Transverse colon (tissue), 4 donors: ENCODE measurements around the gene SEC14L2. TPM values are rescaled to one million over a fixed set of nuclear protein-coding genes. Genes with fewer than 3 reads are reported as not detected.
"Not testable (repeated sequence)": the region's sequence is repeated elsewhere in the genome, so short reads cannot be mapped to it uniquely, and the experiment has no call there.

Source experiments
- DNase-seq: peaks from one replicate; pipeline ENCODE4 v3.0.0-alpha.2; 2019
- H3K27ac ChIP-seq, 4 donors: fragments of 200-600 bp; sonication (generic); 2 replicates each; pipeline ENCODE4 v1.5.1; 2016 to 2018; ENCODE audit warnings: inconsistent platforms in 4 of 4
- H3K27me3 ChIP-seq: fragments of 200-600 bp; sonication (generic); 2 replicates; pipeline ENCODE4 v1.5.1; 2017; ENCODE audit warnings: inconsistent platforms
- H3K36me3 ChIP-seq, 4 donors: fragments of 200-600 bp; sonication (generic); 2 replicates each; pipeline ENCODE4 v1.5.1; 2017 to 2019; ENCODE audit warnings: inconsistent platforms in 4 of 4
- H3K4me1 ChIP-seq, 4 donors: fragments of 200-600 bp; sonication (generic); 2 replicates each; pipeline ENCODE4 v1.5.1; 2017 to 2020; ENCODE audit warnings: inconsistent platforms in 4 of 4
- H3K4me3 ChIP-seq, 4 donors: fragments of 200-600 bp; sonication (generic); 1 replicate in 1 of 4; 2 replicates in 3 of 4; pipeline versions ENCODE4 v1.5.1 to v1.6.1; 2017 to 2019; ENCODE audit warnings: inconsistent platforms in 4 of 4
- H3K9me3 ChIP-seq, 2 donors: fragments of 200-600 bp; sonication (generic); 2 replicates each; pipeline ENCODE4 v1.5.1; 2017 to 2019; ENCODE audit warnings: inconsistent platforms in 2 of 2
- CTCF ChIP-seq, 5 experiments: fragments of 200-600 bp in 3 of 5; fragments of 450-650 bp in 2 of 5; sonication (generic) in 3 of 5; IDR thresholded peaks; 1 replicate in 2 of 5; 2 replicates in 3 of 5; pipeline ENCODE4 v1.5.1; 2016 to 2017; ENCODE audit warnings: antibody characterized with exemption in 5 of 5, inconsistent platforms in 3 of 5, mild to moderate bottlenecking in 2 of 5, moderate library complexity in 1 of 5
- EP300 ChIP-seq: sonication (generic); formaldehyde crosslinking; IDR thresholded peaks from one replicate; pipeline ENCODE4 v1.6.1; 2017; ENCODE audit warnings: antibody characterized with exemption, low read depth
- POLR2A ChIP-seq: fragments of 450-650 bp; IDR thresholded peaks from one replicate; pipeline ENCODE4 v1.6.1; 2016; ENCODE audit warnings: antibody characterized with exemption, mild to moderate bottlenecking, moderate library complexity
- POLR2AphosphoS5 ChIP-seq, 3 donors: sonication (generic); formaldehyde crosslinking; IDR thresholded peaks; one replicate each; pipeline ENCODE4 v1.6.1; 2016; ENCODE audit warnings: antibody characterized with exemption in 3 of 3
- WGBS, 2 donors: methylation state at CpG; one replicate each; pipeline ENCODE4 v1.1.5; 2018; ENCODE audit warnings: low coverage in 1 of 2; 5-methylcytosine and 5-hydroxymethylcytosine counted together
- in situ Hi-C, 4 donors: fragments of 200-750 bp; cut with MboI; loops; one replicate each; pipeline versions ENCODE4 v1.15.0 to v1.15.1; 2017; ENCODE audit warnings: low sequenced_read_pairs in 3 of 4, low pct_ligation_motif_present in 1 of 4, low pct_unique_long_range_greater_than_20kb in 1 of 4
- intact Hi-C: fragments of 100-400 bp; cut with DNase I; formaldehyde crosslinking; loops from one replicate; pipeline ENCODE4 v1.15.1; 2023; ENCODE audit warnings: low total_unique reads
- total RNA-seq, 4 donors: library from RNA; depleted of rRNA; stranded (reverse); fragments of >200 nt; gene quantifications; one replicate each; pipeline ENCODE4 v1.1.0, GENCODE V29; 2016

Gene SEC14L2
- total RNA-seq, 4 donors from 2014 or later = 2.2 to 5.5 (median 4.5) TPM; not detected in 1

- 0 to 48% methylated on average over 2 to 5 of the region's 5 CpGs for WGBS, 2 donors
- intact Hi-C loops (no loop called here), in situ Hi-C loops (no loop called here)
- TF ChIP-seq CTCF (IDR thresholded peaks at IDR 0.05) (peak in 1 of 5 experiments; percentile 6), POLR2A (no peak)
- H3K9me3 ChIP-seq = no peaks in the 10 kb centered on the region
- no peak overlapping the region for H3K4me3 ChIP-seq
- DNase-seq = no peak
- H3K27me3 ChIP-seq = no peaks in the 10 kb centered on the region
- no peak overlapping the region for H3K27ac ChIP-seq
- no peaks in the 10 kb centered on the region for H3K4me1 ChIP-seq
- H3K36me3 ChIP-seq = no peaks in the 10 kb centered on the region
Measured at GRCh38 chr22:30445438-30446145, 48.8 kb downstream of the SEC14L2 start.

- no peaks in the 10 kb centered on the region for H3K36me3 ChIP-seq
- H3K9me3 ChIP-seq = no peaks in the 10 kb centered on the region
- TF ChIP-seq POLR2AphosphoS5 (IDR thresholded peaks at IDR 0.05) = no peak
- TF ChIP-seq CTCF (IDR thresholded peaks at IDR 0.05) = no peak
- no peak for TF ChIP-seq EP300
- TF ChIP-seq POLR2A = no peak
- in situ Hi-C loops (no loop called here), intact Hi-C loops (no loop called here)
- 79 to 83% methylated on average over 3 of the region's 3 CpGs for WGBS, 2 donors
- H3K4me3 ChIP-seq = no peak overlapping the region
- DNase-seq = no peak
- no peak overlapping the region for H3K27ac ChIP-seq
- no peaks in the 10 kb centered on the region for H3K4me1 ChIP-seq
- H3K27me3 ChIP-seq = peaks cover 9% of the 10 kb centered on the region
Measured at GRCh38 chr22:30447656-30448055, 50.8 kb downstream of the SEC14L2 start.

- intact Hi-C loops, in situ Hi-C loops, H3K9me3 ChIP-seq, H3K27ac ChIP-seq, DNase-seq, H3K36me3 ChIP-seq, H3K4me3 ChIP-seq, H3K4me1 ChIP-seq, H3K27me3 ChIP-seq: not testable (repeated sequence)
- 40% methylated on average over 9 of the region's 9 CpGs; no CpG with 5 or more reads in 1 of the 2 donors for WGBS, 2 donors
Measured at GRCh38 chr22:30451488-30451887, 54.7 kb downstream of the SEC14L2 start.

- Histone ChIP-seq H3K36me3 (no peaks in the 10 kb centered on the region), H3K27ac (no peak overlapping the region), H3K9me3 (no peaks in the 10 kb centered on the region), H3K4me3 (no peak overlapping the region), H3K27me3 (peaks cover 9% of the 10 kb centered on the region), H3K4me1 (no peaks in the 10 kb centered on the region)
- intact Hi-C loops = no loop called here
- in situ Hi-C loops = no loop called here
- no peak for DNase-seq
- 83 to 85% methylated on average over 1 to 6 of the region's 6 CpGs for WGBS, 2 donors
- TF ChIP-seq EP300 (no peak), POLR2A (no peak), CTCF (IDR thresholded peaks at IDR 0.05) (no peak), POLR2AphosphoS5 (IDR thresholded peaks at IDR 0.05) (no peak)
Measured at GRCh38 chr22:30452861-30453260, 56.0 kb downstream of the SEC14L2 start.
